Fibroblast of lung (primary cell): ENCODE measurements around the gene PNMA1. TPM values are rescaled to one million over a fixed set of nuclear protein-coding genes. Genes with fewer than 3 reads are reported as not detected.

Experiments used
- DNase-seq, 2 donors: peaks; one replicate each; pipeline versions ENCODE4 v3.0.0 to v3.0.0-alpha.2; 2010; ENCODE audit warnings: low read depth in 2 of 2
- H2AFZ ChIP-seq: 2 replicates; pipeline ENCODE4 v1.5.1; 2012; ENCODE audit warnings: low read length, control low read depth, inconsistent platforms
- H3K27ac ChIP-seq: 2 replicates; pipeline ENCODE4 v1.5.1; 2011; ENCODE audit warnings: low read length, control low read depth; ENCODE audit not compliant: insufficient read depth
- H3K27me3 ChIP-seq: 2 replicates; pipeline ENCODE4 v1.5.1; 2011; ENCODE audit warnings: mild to moderate bottlenecking, low read length; ENCODE audit not compliant: control insufficient read depth, insufficient read depth
- H3K36me3 ChIP-seq: 2 replicates; pipeline ENCODE4 v1.5.1; 2011; ENCODE audit warnings: low read length; ENCODE audit not compliant: control insufficient read depth, insufficient read depth
- H3K4me1 ChIP-seq: 2 replicates; pipeline ENCODE4 v1.5.1; 2011; ENCODE audit warnings: low read length; ENCODE audit not compliant: control insufficient read depth, insufficient read depth; ENCODE audit errors: extremely low read depth
- H3K4me2 ChIP-seq: 2 replicates; pipeline ENCODE4 v1.5.1; 2011; ENCODE audit warnings: low read length, control low read depth; ENCODE audit not compliant: insufficient read depth; ENCODE audit errors: extremely low read depth
- H3K4me3 ChIP-seq, 4 experiments: fragments of 200-600 bp in 1 of 4; sonication (generic) in 1 of 4; replicated peaks in 1 of 4; 2 replicates each; pipeline ENCODE4 v1.5.1; 2011 to 2016; ENCODE audit warnings: low read length in 4 of 4, low read depth in 3 of 4, mild to moderate bottlenecking in 3 of 4, control low read depth in 2 of 4, inconsistent platforms in 1 of 4, mixed read lengths in 1 of 4; ENCODE audit not compliant: insufficient read depth in 1 of 4; ENCODE audit errors: control extremely low read depth in 1 of 4
- H3K79me2 ChIP-seq: 2 replicates; pipeline ENCODE4 v1.5.1; 2012; ENCODE audit warnings: mild to moderate bottlenecking, low read length, inconsistent platforms; ENCODE audit not compliant: control insufficient read depth, insufficient read depth
- H3K9ac ChIP-seq: 2 replicates; pipeline ENCODE4 v1.5.1; 2011; ENCODE audit warnings: mild to moderate bottlenecking, low read length, control low read depth; ENCODE audit not compliant: insufficient read depth
- H3K9me3 ChIP-seq: 2 replicates; pipeline ENCODE4 v1.5.1; 2012; ENCODE audit warnings: low read depth, low read length; ENCODE audit not compliant: control insufficient read depth, insufficient read depth
- H4K20me1 ChIP-seq: 2 replicates; pipeline ENCODE4 v1.5.1; 2011; ENCODE audit warnings: low read length; ENCODE audit not compliant: control insufficient read depth, insufficient read depth; ENCODE audit errors: extremely low read depth
- CTCF ChIP-seq, 2 donors: IDR thresholded peaks in 1 of 2; conservative IDR thresholded peaks in 1 of 2; 1 replicate in 1 of 2; 2 replicates in 1 of 2; pipeline ENCODE4 v1.5.1; 2011 to 2012; ENCODE audit warnings: low read length in 2 of 2, control low read depth in 1 of 2, inconsistent platforms in 1 of 2, low read depth in 1 of 2, mild to moderate bottlenecking in 1 of 2
- EZH2 ChIP-seq: IDR thresholded peaks from 2 replicates; pipeline ENCODE4 v1.5.1; 2012; ENCODE audit warnings: low read length, control low read depth, mild to moderate bottlenecking; ENCODE audit errors: missing control alignments
- polyA plus RNA-seq, 2 donors: library from polyadenylated mRNA; depleted of rRNA in 1 of 2; stranded (reverse) in 1 of 2; unstranded in 1 of 2; fragments of >200 nt; gene quantifications; 2 replicates each; pipeline ENCODE4 v1.2.1, GENCODE V29; 2011 to 2012; ENCODE audit warnings: missing spikeins in 1 of 2
- total RNA-seq: library from RNA; depleted of rRNA; stranded (reverse); fragments of >200 nt; gene quantifications from 2 replicates; pipeline ENCODE4 v1.2.1, GENCODE V29; 2014

Gene PNMA1
- total and polyA plus RNA-seq, 2 donors (not counting 1 experiment from before 2014, with no cell fraction given), result 19.5 to 44.5 TPM

GRCh38 chr14:73741876-73742519 is 27.8 kb upstream of the PNMA1 start:
- H3K4me2 ChIP-seq, result peak overlapping the region; percentile 92
- H3K9ac ChIP-seq, result peak overlapping the region; percentile 32
- peaks cover 17% of the 10 kb centered on the region for H3K36me3 ChIP-seq
- TF ChIP-seq EZH2, result no peak
- TF ChIP-seq CTCF (conservative IDR thresholded peaks at IDR 0.05 in 1 of 2, IDR thresholded peaks at IDR 0.05 in 1 of 2; ENCODE audit: low read depth in 1 of 2, low read length in 2 of 2), result no peak
- H3K4me1 ChIP-seq, result peaks cover 62% of the 10 kb centered on the region
- no peak overlapping the region for H2AFZ ChIP-seq
- H4K20me1 ChIP-seq, result no peaks in the 10 kb centered on the region
- H3K9me3 ChIP-seq, result no peaks in the 10 kb centered on the region
- peak overlapping the region; percentile 32 to 43 (median 35) for H3K4me3 ChIP-seq
- H3K27ac ChIP-seq, result peak overlapping the region; percentile 83
- H3K79me2 ChIP-seq, result peaks cover 83% of the 10 kb centered on the region
- H3K27me3 ChIP-seq, result no peaks in the 10 kb centered on the region
- DNase-seq, result no peak

- no peaks in the 10 kb centered on the region for H3K9me3 ChIP-seq
- no peaks in the 10 kb centered on the region for H3K27me3 ChIP-seq
- no peak overlapping the region for H2AFZ ChIP-seq
- peak overlapping the region; percentile 92 for H3K4me2 ChIP-seq
- peaks cover 57% of the 10 kb centered on the region for H3K4me1 ChIP-seq
- H4K20me1 ChIP-seq, result no peaks in the 10 kb centered on the region
- peak overlapping the region; percentile 45 for H3K9ac ChIP-seq
- DNase-seq, result peak; percentile 80
- peak overlapping the region; percentile 32 to 43 (median 35) for H3K4me3 ChIP-seq
- H3K27ac ChIP-seq, result peak overlapping the region; percentile 83
- no peak for TF ChIP-seq EZH2
- TF ChIP-seq CTCF (conservative IDR thresholded peaks at IDR 0.05 in 1 of 2, IDR thresholded peaks at IDR 0.05 in 1 of 2; ENCODE audit: low read depth in 1 of 2, low read length in 2 of 2), result peak in 1 of 2 donors; percentile 12
- H3K36me3 ChIP-seq, result peaks cover 20% of the 10 kb centered on the region
- peaks cover 81% of the 10 kb centered on the region for H3K79me2 ChIP-seq
Observed at GRCh38 chr14:73741386-73741875, 27.2 kb upstream of the PNMA1 start.

GRCh38 chr14:73740618-73741326 is 26.6 kb upstream of the PNMA1 start:
- peak in 1 of 2 donors; percentile 82 for DNase-seq

More at GRCh38 chr14:73740618-73741326, 26.6 kb upstream of the PNMA1 start:
- peak overlapping the region; percentile 92 for H3K4me2 ChIP-seq
- peaks cover 20% of the 10 kb centered on the region for H3K36me3 ChIP-seq
- peak overlapping the region; percentile 6 to 43 (median 34) for H3K4me3 ChIP-seq
- H3K79me2 ChIP-seq, result peaks cover 74% of the 10 kb centered on the region
- no peaks in the 10 kb centered on the region for H3K27me3 ChIP-seq
- no peak for TF ChIP-seq EZH2
- H3K9me3 ChIP-seq, result no peaks in the 10 kb centered on the region
- no peak overlapping the region for H2AFZ ChIP-seq
- peaks cover 53% of the 10 kb centered on the region for H3K4me1 ChIP-seq
- H3K27ac ChIP-seq, result peak overlapping the region; percentile 83
- H4K20me1 ChIP-seq, result no peaks in the 10 kb centered on the region
- peak overlapping the region; percentile 45 for H3K9ac ChIP-seq
